Fibroblast of skin of back (primary cell): Measurements from ENCODE around the gene C10orf71.
A peak's percentile ranks its signal among the peaks of the same experiment; 100 is the strongest.

Experiments
- DNase-seq: peaks from one replicate; pipeline ENCODE4 v3.0.0-alpha.2; 2013

The C10orf71 gene

GRCh38 chr10:49318028-49318427, 19.1 kb downstream of the C10orf71 start:
- DNase-seq: no peak

- no peak for DNase-seq
These were observed 19.8 kb downstream of the C10orf71 start for GRCh38 chr10:49318755-49319154.

GRCh38 chr10:49319206-49319605, 20.2 kb downstream of the C10orf71 start:
- no peak for DNase-seq

GRCh38 chr10:49320191-49320590, 21.2 kb downstream of the C10orf71 start:
- DNase-seq: no peak

GRCh38 chr10:49321021-49321420, 22.1 kb downstream of the C10orf71 start:
- no peak for DNase-seq

GRCh38 chr10:49322371-49323170, 23.6 kb downstream of the C10orf71 start:
- no peak for DNase-seq

- no peak for DNase-seq
These were observed 24.4 kb downstream of the C10orf71 start for GRCh38 chr10:49323171-49323895.

- DNase-seq: no peak
These were observed 24.9 kb downstream of the C10orf71 start for GRCh38 chr10:49323896-49324270.

GRCh38 chr10:49324711-49325110, 25.7 kb downstream of the C10orf71 start:
- peak; percentile 4 for DNase-seq

GRCh38 chr10:49325131-49325915, 26.4 kb downstream of the C10orf71 start:
- DNase-seq: no peak

GRCh38 chr10:49325916-49326783, 27.2 kb downstream of the C10orf71 start:
- DNase-seq: no peak

- DNase-seq: no peak
These were observed 28.3 kb downstream of the C10orf71 start for GRCh38 chr10:49327036-49327813.

- no peak for DNase-seq
These were observed 29.6 kb downstream of the C10orf71 start for GRCh38 chr10:49328401-49329145.

GRCh38 chr10:49329146-49329505, 30.2 kb downstream of the C10orf71 start:
- DNase-seq: no peak

GRCh38 chr10:49330127-49330665, 31.2 kb downstream of the C10orf71 start:
- DNase-seq: no peak

- no peak for DNase-seq
These were observed 32.5 kb downstream of the C10orf71 start for GRCh38 chr10:49331431-49331830.

- no peak for DNase-seq
These were observed 33.4 kb downstream of the C10orf71 start for GRCh38 chr10:49332333-49332732.

GRCh38 chr10:49332768-49333167, 33.8 kb downstream of the C10orf71 start:
- DNase-seq: no peak

GRCh38 chr10:49333192-49333591, 34.2 kb downstream of the C10orf71 start:
- no peak for DNase-seq

- no peak for DNase-seq
These were observed 36.0 kb downstream of the C10orf71 start for GRCh38 chr10:49334964-49335363.
